ENCODE results near the gene CPTP.

CPTP gene

DNA sequence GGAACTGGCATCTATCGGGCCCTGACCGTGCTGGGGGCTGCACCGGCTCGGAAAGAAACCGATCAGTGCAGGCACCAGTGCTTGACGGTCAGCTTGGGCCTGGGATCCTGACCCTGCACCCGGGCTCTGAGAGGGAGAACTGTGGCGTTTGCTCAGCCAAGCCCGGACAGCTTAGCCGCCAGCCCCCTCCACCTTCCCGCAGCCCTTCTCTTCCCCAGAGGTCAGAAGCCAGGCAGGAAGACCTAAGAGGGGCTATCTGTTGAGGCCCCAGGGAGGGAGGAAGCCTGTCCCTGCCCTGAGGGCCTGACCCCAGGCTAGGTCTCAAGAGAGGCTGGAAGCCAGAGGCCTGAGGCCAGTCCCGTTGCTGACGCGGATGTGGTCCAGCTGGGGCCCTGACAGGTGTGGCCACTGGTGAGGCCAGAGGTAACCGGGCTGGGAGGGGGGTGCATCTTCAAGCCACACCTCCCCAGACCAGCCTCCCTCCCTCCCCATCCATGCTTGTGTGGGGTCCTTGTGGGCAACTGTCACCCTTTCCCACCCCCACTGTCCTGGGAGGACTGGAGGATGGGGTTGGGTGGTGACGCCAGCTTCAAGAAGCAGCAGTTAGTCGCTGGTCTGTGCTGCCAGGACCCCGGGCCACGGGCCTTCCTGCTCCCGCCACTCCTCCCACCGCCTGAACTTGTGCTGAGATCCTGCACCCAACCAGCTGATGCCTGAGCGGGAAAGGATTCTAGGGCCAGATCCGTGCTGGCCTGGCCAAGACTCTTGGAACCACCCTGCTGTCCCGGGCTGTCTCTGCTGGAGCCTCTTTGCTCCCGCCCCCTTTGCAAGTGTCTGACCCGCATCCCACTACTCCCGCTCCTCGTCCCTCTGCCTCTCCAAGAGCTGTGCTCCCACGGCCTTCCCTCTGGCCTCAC is 27.2 kb downstream of the CPTP start:
- no peaks in the 10 kb centered on the region for H3K36me3 ChIP-seq (ENCODE audit: control insufficient read depth, insufficient read depth, low read length)
- H3K4me3 ChIP-seq (ENCODE audit: insufficient read depth, low read depth, low read length) = peak overlapping the region; percentile 25
- no peak overlapping the region for H3K27ac ChIP-seq (ENCODE audit: insufficient read depth, low read depth, low read length, poor library complexity, severe bottlenecking)
- H3K9me3 ChIP-seq (ENCODE audit: control insufficient read depth, low read length) = no peaks in the 10 kb centered on the region
- no peaks in the 10 kb centered on the region for H3K27me3 ChIP-seq (ENCODE audit: control insufficient read depth, insufficient read depth, low read length, poor library complexity, severe bottlenecking)
- 62 to 63% methylated on average over 29 of the region's 29 CpGs for WGBS, 2 experiments
- H3K4me1 ChIP-seq (ENCODE audit: control insufficient read depth, insufficient read depth, low read length) = peaks cover 35% of the 10 kb centered on the region

DNA sequence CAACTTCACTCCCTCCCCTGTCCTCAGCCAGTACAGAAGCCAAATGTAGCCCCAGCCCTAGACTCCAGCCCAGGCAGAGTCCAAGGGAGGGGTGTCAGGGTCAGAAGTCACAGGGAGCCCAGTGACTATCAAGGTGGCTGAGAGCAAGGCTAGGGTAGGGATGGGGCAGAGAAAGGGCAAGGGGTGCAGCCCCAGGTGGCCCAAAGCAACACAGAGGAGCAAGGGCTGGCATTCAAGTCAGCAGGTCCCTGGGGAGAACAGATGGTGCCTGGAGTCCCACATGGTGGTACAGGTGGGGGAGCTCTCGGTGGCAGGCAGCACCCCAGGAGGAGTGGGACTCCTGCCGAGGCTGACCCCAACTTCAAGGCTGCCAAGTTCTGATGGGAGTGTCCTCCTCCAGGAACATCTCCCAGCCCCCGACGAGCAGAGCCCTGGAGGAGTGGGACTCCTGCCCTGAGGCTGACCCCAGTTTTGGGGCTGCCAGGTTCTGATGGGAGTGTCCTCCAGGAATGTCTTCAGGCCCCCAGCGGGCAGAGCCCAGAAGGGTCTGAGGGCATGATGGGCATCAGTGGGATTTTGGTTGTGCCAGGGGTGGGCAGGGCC is 28.3 kb downstream of the CPTP start:
- no peaks in the 10 kb centered on the region for H3K9me3 ChIP-seq (ENCODE audit: control insufficient read depth, low read length)
- H3K4me1 ChIP-seq (ENCODE audit: control insufficient read depth, insufficient read depth, low read length) = peaks cover 39% of the 10 kb centered on the region
- H3K36me3 ChIP-seq (ENCODE audit: control insufficient read depth, insufficient read depth, low read length) = no peaks in the 10 kb centered on the region
- H3K4me3 ChIP-seq (ENCODE audit: insufficient read depth, low read depth, low read length) = no peak overlapping the region
- H3K27me3 ChIP-seq (ENCODE audit: control insufficient read depth, insufficient read depth, low read length, poor library complexity, severe bottlenecking) = no peaks in the 10 kb centered on the region
- H3K27ac ChIP-seq (ENCODE audit: insufficient read depth, low read depth, low read length, poor library complexity, severe bottlenecking) = no peak overlapping the region
- 54 to 56% methylated on average over 5 of the region's 5 CpGs for WGBS, 2 experiments

DNA sequence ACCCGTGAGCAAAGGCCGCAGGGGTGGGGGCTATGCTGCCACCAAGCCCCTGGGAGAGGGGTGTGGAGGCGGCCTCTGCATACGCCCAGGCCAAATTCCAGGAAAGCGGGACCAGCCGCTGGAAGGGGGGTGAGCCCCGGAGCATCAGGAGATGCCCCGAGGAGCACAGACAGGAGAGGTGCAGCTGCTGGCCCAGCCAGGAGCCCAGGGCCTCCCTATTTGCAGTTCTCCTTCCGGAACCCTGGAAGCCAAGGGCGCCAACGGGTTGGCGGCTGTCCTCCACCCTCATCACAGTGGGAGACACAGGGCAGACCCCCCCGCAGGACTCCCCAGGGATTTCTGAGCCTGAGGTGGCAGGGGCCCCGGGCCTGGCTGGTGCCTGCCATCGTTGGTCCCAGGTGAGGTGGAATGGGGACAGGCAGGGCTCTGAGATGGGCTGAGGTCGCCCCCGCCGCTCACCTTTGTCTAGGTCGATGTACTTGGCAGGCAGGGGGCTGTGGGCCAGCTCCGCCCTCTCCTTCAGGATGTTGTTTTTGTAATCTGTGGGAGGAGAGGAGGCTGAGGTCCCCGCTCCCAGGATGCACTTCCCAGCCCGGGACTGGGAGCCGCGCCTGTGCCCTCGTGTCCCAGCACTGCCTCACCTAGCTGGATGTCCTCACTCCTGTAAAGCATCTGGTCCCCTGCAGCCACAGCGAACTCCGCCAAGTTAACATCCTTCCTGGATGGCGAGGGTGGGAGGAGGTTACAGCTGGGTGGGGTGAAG is 29.0 kb downstream of the CPTP start:
- whole genome bisulfite sequencing, 2 experiments = 69 to 71% methylated on average over 28 of the region's 28 CpGs
- Histone ChIP-seq H3K9me3 (ENCODE audit: control insufficient read depth, low read length) (no peaks in the 10 kb centered on the region), H3K4me1 (ENCODE audit: control insufficient read depth, insufficient read depth, low read length) (peaks cover 37% of the 10 kb centered on the region), H3K36me3 (ENCODE audit: control insufficient read depth, insufficient read depth, low read length) (no peaks in the 10 kb centered on the region), H3K27ac (ENCODE audit: insufficient read depth, low read depth, low read length, poor library complexity, severe bottlenecking) (no peak overlapping the region), H3K4me3 (ENCODE audit: insufficient read depth, low read depth, low read length) (no peak overlapping the region), H3K27me3 (ENCODE audit: control insufficient read depth, insufficient read depth, low read length, poor library complexity, severe bottlenecking) (no peaks in the 10 kb centered on the region)

DNA sequence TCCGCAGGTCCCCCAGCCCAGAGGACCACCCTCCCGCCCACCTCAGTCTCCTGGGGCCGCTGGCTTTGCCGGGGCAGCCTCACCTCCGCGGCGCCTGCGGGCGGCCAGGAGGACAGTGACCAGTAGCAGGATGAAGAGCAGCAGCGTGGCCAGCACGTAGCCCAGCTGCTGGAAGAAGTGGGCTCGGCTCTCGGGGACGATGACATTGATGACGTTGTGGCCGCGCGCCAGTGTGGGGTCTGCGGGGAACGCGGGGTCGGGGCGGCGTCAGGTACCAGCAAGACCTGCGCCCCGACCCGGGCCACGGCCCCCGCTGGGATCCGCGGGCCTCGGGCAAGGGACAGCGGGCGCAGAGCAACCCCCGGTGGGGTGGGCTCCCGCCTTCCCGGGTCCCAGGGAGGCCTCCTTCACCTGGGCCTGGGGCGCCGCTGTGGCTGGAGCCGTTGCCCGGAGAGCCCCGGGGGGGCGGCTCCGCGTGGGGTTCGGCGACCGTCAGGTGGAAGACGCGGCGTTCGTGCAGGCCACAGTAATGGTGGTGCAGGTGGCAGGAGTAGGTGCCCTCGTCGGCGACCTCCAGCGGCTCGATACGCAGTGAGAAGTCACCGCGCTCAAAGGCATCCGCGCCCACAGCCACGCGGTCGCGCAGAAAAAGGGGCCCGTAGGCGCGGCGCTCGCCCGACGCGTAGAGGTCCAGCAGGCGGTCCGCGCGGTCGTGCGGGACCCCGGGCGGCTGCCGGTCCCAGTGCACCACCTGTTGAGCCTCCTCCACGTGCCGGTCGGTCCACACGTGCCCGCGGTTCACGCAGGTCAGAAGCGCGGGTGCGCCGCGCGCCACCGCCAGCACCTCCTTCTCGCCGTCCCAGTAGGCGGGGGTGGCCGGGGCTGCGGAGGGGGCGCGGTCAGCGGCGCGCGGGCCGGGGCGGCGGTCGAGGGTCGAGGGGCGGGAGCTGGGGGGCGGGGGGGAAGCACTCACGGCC is 30.0 kb downstream of the CPTP start:
- H3K27me3 ChIP-seq (ENCODE audit: control insufficient read depth, insufficient read depth, low read length, poor library complexity, severe bottlenecking) = no peaks in the 10 kb centered on the region
- 91 to 93% methylated on average over 116 of the region's 116 CpGs for WGBS, 2 experiments
- H3K27ac ChIP-seq (ENCODE audit: insufficient read depth, low read depth, low read length, poor library complexity, severe bottlenecking) = no peak overlapping the region
- H3K9me3 ChIP-seq (ENCODE audit: control insufficient read depth, low read length) = no peaks in the 10 kb centered on the region
- H3K36me3 ChIP-seq (ENCODE audit: control insufficient read depth, insufficient read depth, low read length) = no peaks in the 10 kb centered on the region
- no peak overlapping the region for H3K4me3 ChIP-seq (ENCODE audit: insufficient read depth, low read depth, low read length)
- H3K4me1 ChIP-seq (ENCODE audit: control insufficient read depth, insufficient read depth, low read length) = peaks cover 47% of the 10 kb centered on the region

DNA sequence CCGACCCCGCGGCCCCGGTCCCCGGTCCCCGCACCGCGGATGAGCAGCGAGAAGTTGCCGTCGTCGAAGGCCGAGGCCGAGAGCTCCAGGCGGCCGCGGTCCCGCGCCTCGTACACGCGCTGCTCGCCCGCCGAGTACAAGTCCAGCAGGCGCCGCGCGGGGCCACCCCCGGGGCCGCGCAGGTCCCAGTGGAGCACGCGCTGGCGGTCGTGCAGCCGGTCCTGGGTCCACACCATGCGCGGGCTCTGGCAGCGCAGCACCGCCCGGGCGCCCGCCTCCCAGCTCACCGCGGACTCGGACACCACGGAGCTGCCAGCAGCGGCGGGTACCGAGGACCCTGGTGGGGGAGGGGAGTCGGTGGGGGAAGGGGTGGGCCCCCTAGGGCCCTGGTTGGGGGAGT is 30.8 kb downstream of the CPTP start:
- no peaks in the 10 kb centered on the region for H3K27me3 ChIP-seq (ENCODE audit: control insufficient read depth, insufficient read depth, low read length, poor library complexity, severe bottlenecking)
- H3K9me3 ChIP-seq (ENCODE audit: control insufficient read depth, low read length) = no peaks in the 10 kb centered on the region
- H3K4me3 ChIP-seq (ENCODE audit: insufficient read depth, low read depth, low read length) = no peak overlapping the region
- H3K4me1 ChIP-seq (ENCODE audit: control insufficient read depth, insufficient read depth, low read length) = peaks cover 55% of the 10 kb centered on the region
- no peak overlapping the region for H3K27ac ChIP-seq (ENCODE audit: insufficient read depth, low read depth, low read length, poor library complexity, severe bottlenecking)
- H3K36me3 ChIP-seq (ENCODE audit: control insufficient read depth, insufficient read depth, low read length) = no peaks in the 10 kb centered on the region
- 91 to 95% methylated on average over 44 to 52 of the region's 52 CpGs for WGBS, 2 experiments

DNA sequence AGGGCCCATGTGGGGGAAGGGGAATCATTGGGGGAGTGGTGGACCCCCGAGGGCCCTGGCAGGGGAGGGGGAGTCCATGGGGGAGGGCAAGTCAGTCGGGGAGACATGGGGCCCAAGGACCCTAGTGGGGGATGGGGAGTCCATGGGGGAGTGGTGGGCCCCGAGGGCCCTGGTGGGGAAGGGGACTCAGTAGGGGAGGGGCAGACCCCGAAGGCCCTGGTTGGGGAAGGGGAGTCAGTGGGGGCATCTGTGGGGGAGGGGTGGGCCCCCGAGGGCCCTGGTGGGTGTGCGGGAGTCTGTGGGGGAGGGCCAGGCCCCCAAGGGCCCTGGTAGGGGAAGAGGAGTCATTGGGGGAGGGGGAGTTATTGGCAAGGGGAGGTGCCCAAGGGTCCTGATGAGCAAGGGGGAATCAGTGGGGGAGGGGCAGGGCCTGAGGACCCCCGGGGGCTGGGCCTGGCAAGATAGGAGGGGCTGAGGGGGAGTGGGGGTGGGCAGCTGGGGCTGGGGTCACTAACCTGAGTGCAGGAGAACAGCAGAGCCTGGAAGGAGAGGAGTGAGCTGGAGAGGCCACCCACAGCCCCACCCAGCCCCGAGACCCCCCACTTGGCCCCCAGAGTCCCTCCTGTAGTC is 31.7 kb downstream of the CPTP start:
- H3K27ac ChIP-seq (ENCODE audit: insufficient read depth, low read depth, low read length, poor library complexity, severe bottlenecking) = no peak overlapping the region
- peaks cover 63% of the 10 kb centered on the region for H3K4me1 ChIP-seq (ENCODE audit: control insufficient read depth, insufficient read depth, low read length)
- no peaks in the 10 kb centered on the region for H3K27me3 ChIP-seq (ENCODE audit: control insufficient read depth, insufficient read depth, low read length, poor library complexity, severe bottlenecking)
- H3K36me3 ChIP-seq (ENCODE audit: control insufficient read depth, insufficient read depth, low read length) = no peaks in the 10 kb centered on the region
- no peak overlapping the region for H3K4me3 ChIP-seq (ENCODE audit: insufficient read depth, low read depth, low read length)
- WGBS, 2 experiments = 88 to 89% methylated on average over 8 of the region's 8 CpGs
- no peaks in the 10 kb centered on the region for H3K9me3 ChIP-seq (ENCODE audit: control insufficient read depth, low read length)

DNA sequence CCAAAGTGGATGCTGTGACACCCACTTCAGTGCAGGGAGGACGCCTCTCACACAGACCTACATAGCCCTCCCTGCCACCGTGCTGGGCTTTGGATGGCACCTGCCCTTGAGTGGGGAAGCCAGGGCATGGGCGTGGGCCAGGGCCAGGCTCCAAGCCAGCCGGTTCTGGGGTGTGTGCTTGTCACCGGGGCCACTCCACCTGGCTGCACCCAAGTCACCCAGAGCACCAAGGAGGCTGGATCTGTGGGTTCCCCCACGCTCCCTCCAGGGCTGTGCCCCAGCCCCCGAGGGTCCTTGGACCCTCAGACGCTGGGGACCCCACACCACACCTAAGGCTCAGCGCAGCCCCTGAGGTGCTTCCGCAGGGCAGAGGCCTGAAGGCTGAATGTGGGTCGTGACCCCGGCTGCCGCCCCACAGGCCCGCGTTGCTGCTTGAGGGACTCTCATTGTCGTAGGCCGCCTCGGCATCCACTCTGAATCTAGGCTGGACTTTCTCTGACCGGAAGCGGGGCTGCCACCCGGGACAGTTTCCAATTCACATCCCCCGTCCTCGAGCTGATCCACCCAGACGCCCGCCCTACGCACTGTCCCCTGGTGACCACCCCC is 32.3 kb downstream of the CPTP start:
- peak overlapping the region; percentile 45 for H3K4me3 ChIP-seq (ENCODE audit: insufficient read depth, low read depth, low read length)
- no peaks in the 10 kb centered on the region for H3K36me3 ChIP-seq (ENCODE audit: control insufficient read depth, insufficient read depth, low read length)
- no peaks in the 10 kb centered on the region for H3K9me3 ChIP-seq (ENCODE audit: control insufficient read depth, low read length)
- peaks cover 64% of the 10 kb centered on the region for H3K4me1 ChIP-seq (ENCODE audit: control insufficient read depth, insufficient read depth, low read length)
- no peak overlapping the region for H3K27ac ChIP-seq (ENCODE audit: insufficient read depth, low read depth, low read length, poor library complexity, severe bottlenecking)
- H3K27me3 ChIP-seq (ENCODE audit: control insufficient read depth, insufficient read depth, low read length, poor library complexity, severe bottlenecking) = no peaks in the 10 kb centered on the region
- WGBS, 2 experiments = 71 to 73% methylated on average over 26 of the region's 26 CpGs

DNA sequence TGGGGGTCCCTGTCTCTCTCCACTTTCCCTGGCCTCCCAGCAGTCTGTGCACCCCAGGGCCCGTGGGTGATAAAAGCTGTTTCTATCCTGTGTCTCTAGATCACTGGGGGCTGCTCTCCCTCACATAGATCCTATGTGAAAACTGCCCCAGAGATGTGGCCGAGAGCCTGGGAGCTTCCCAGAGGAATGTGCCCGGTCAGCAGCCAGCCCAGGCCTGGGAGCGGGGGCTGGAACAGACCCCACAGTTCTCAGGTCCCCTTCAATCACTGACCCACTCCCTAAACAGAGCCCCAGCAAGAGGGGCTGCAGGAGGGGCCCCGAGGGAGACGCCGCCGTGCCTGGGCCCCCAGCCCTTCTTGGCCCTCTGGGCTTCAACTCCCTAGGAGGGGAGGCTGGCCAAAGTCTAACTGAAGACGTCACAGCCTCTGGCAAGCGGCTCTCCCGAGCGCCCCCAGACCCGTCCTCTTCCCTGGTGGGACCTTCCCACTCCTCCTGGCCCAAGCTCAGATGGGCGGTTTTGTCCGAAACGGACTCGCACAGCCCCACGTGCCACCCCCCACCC is 33.4 kb downstream of the CPTP start:
- H3K4me1 ChIP-seq (ENCODE audit: control insufficient read depth, insufficient read depth, low read length) = peaks cover 59% of the 10 kb centered on the region
- 25% methylated on average over 17 of the region's 18 CpGs for WGBS, 2 experiments

More for the DNA sequence above, 33.4 kb downstream of the CPTP start:
- Histone ChIP-seq H3K27ac (ENCODE audit: insufficient read depth, low read depth, low read length, poor library complexity, severe bottlenecking) (peak overlapping the region; percentile 76), H3K36me3 (ENCODE audit: control insufficient read depth, insufficient read depth, low read length) (no peaks in the 10 kb centered on the region), H3K27me3 (ENCODE audit: control insufficient read depth, insufficient read depth, low read length, poor library complexity, severe bottlenecking) (no peaks in the 10 kb centered on the region), H3K9me3 (ENCODE audit: control insufficient read depth, low read length) (no peaks in the 10 kb centered on the region), H3K4me3 (ENCODE audit: insufficient read depth, low read depth, low read length) (peak overlapping the region; percentile 45)

All from ectodermal cell (in vitro differentiated cells).